Measurements from ENCODE around the gene ATP2C2.

DNA sequence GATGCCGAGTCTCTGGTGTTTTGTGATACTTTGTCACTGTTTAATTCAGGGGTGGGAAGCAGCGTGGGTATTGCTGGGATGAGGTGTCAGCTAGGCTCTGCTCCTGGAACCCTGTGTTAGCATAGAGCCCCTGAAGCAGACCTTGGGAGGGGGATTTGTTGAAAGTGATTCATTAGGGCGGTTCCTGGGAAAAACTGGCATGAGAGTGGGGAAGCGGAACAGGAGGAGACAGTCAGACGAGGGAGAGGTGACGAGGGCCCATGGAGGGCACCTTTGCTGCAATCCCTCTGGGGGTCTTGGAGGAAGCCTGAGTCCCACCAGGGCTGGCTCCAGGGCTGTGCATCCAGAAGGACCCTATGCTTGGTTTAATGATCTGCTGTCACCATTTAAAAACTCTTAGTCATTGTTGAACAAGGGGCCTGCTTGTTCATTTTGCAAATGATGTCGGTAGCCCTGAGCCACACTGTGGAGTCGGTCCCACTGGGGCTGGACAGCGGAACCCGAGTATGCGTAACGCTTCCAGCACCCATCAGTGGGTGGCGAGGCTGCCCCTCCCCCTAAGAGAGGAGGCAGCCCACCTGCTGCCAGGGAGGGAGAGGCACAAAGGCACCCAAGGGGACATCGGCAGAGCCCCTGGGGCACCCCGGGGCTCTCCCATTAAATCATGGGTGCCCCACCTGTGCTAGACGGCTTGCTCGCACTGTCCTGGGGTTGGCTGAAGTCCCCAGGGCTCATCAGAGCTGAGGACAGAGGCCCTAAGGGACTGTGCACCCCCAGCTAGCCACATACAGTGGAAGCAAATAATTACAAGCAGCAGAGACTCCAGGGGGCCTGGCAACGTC lies 38.3 kb upstream of the ATP2C2 start:
- TF ChIP-seq FOXA1 (IDR thresholded peaks at IDR 0.05) (no peak), ZNF384 (IDR thresholded peaks at IDR 0.05) (no peak), SP1 (IDR thresholded peaks at IDR 0.05) (no peak), FOXM1 (IDR thresholded peaks at IDR 0.05; ENCODE audit: borderline replicate concordance) (no peak), PKNOX1 (IDR thresholded peaks at IDR 0.05) (no peak), SUZ12 (IDR thresholded peaks at IDR 0.05) (no peak), BHLHE40 (IDR thresholded peaks at IDR 0.05; ENCODE audit: borderline replicate concordance) (no peak), HDGF (IDR thresholded peaks at IDR 0.05; ENCODE audit: borderline replicate concordance) (no peak), FOXK2 (IDR thresholded peaks at IDR 0.05) (no peak), L3MBTL2 (conservative IDR thresholded peaks at IDR 0.05) (no peak)
